Kidney (tissue), 14 donors: ENCODE results near the gene PLET1. TPM values are rescaled to one million over a fixed set of nuclear protein-coding genes. Genes with fewer than 3 reads are reported as not detected.
A peak's percentile ranks its signal among the peaks of the same experiment; 100 is the strongest.

Experiments
- DNase-seq, 5 donors: peaks; one replicate each; pipeline ENCODE4 v3.0.0-alpha.2; 2013 to 2020
- FAIRE-seq: peaks from 2 replicates; lab custom pipeline; 2012; peaks lifted over from hg19 to GRCh38; lab: Jason Lieb, UNC
- H3K27ac ChIP-seq, 2 donors: one replicate each; pipeline ENCODE4 v1.7.0; 2013; ENCODE audit warnings: low read depth in 2 of 2, low read length in 2 of 2, inconsistent platforms in 1 of 2
- H3K27me3 ChIP-seq: one replicate; pipeline ENCODE4 v1.7.1; 2013; ENCODE audit warnings: low read length, inconsistent platforms; ENCODE audit not compliant: control insufficient read depth, insufficient read depth
- H3K36me3 ChIP-seq, 3 donors: one replicate each; pipeline versions ENCODE4 v1.7.0 to v1.7.1; 2013; ENCODE audit warnings: low read length in 3 of 3, control low read depth in 1 of 3, inconsistent platforms in 1 of 3; ENCODE audit not compliant: insufficient read depth in 3 of 3, control insufficient read depth in 2 of 3
- H3K4me1 ChIP-seq, 3 donors: one replicate each; pipeline versions ENCODE4 v1.7.0 to v1.7.1; 2013; ENCODE audit warnings: low read length in 3 of 3, inconsistent platforms in 1 of 3, low read depth in 1 of 3; ENCODE audit not compliant: control insufficient read depth in 2 of 3, insufficient read depth in 2 of 3
- H3K4me3 ChIP-seq, 3 donors: one replicate each; pipeline versions ENCODE4 v1.7.0 to v1.8.1; 2013; ENCODE audit warnings: low read length in 3 of 3, control low read depth in 1 of 3, inconsistent platforms in 1 of 3
- H3K9ac ChIP-seq, 3 donors: one replicate each; pipeline versions ENCODE4 v1.7.0 to v1.7.1; 2013; ENCODE audit warnings: low read length in 3 of 3, control low read depth in 1 of 3, inconsistent platforms in 1 of 3
- H3K9me3 ChIP-seq, 3 donors: one replicate each; pipeline versions ENCODE4 v1.7.0 to v1.7.1; 2013; ENCODE audit warnings: low read length in 3 of 3, control low read depth in 1 of 3, inconsistent platforms in 1 of 3; ENCODE audit not compliant: control insufficient read depth in 2 of 3, insufficient read depth in 1 of 3
- CTCF ChIP-seq: IDR thresholded peaks from 3 replicates; pipeline ENCODE4 v1.5.1; 2012; ENCODE audit warnings: mild to moderate bottlenecking, moderate library complexity, borderline replicate concordance; ENCODE audit not compliant: insufficient read depth; ENCODE audit errors: extremely low read depth
- intact Hi-C: fragments of 100-400 bp; cut with DNase I; formaldehyde crosslinking; loops from one replicate; pipeline ENCODE4 v1.11.1; 2022
- polyA plus RNA-seq: library from polyadenylated mRNA; stranded (reverse); fragments of 350-450 nt; fragmentation: Illumina TruSeq; extraction: RNeasy Lipid Tissue Mini Kit (QIAGEN cat#74804); gene quantifications from one replicate; pipeline ENCODE4 v1.2.3, GENCODE V29; 2014; ENCODE audit warnings: low read depth, low replicate concordance; ENCODE audit not compliant: insufficient read depth
- total RNA-seq: library from RNA; stranded (reverse); fragmentation: NEBNext Ultra II Directional; extraction: Animal tissue kit (Norgen Biotek cat#: 25700); gene quantifications from one replicate; pipeline ENCODE4 v1.2.1, GENCODE V29; 2021
- donor health status: control.
- donor health status: control.
- donor health status: control.
- donor health status: control.
- donor health status: control.
- donor health status: DM: yes; HTN: yes; CAD: no.
- donor health status: Normal renal cell carcinoma (clear cell type).

The PLET1 gene
- total and polyA plus RNA-seq, 2 donors from 2014 or later, result not detected

- DNase-seq (no peak), FAIRE-seq (no peak)
- intact Hi-C loops, result no loop called here
- Histone ChIP-seq H3K9me3 (no peaks in the 10 kb centered on the region), H3K27ac (no peak overlapping the region), H3K4me1 (peaks cover 0 to 7% (median 7%) of the 10 kb centered on the region in 3 donors), H3K36me3 (peaks cover 0 to 4% (median 0%) of the 10 kb centered on the region in 3 donors), H3K27me3 (no peaks in the 10 kb centered on the region), H3K9ac (no peak overlapping the region), H3K4me3 (no peak overlapping the region)
- no peak for TF ChIP-seq CTCF
These were observed 36.7 kb downstream of the PLET1 start for GRCh38 chr11:112223754-112224532.

GRCh38 chr11:112223121-112223520 is 37.5 kb downstream of the PLET1 start:
- FAIRE-seq (no peak), DNase-seq (no peak)
- no peaks in the 10 kb centered on the region for H3K36me3 ChIP-seq
- H3K4me3 ChIP-seq, result no peak overlapping the region
- no peak overlapping the region for H3K27ac ChIP-seq
- no peak for TF ChIP-seq CTCF
- peaks cover 0 to 7% (median 7%) of the 10 kb centered on the region in 3 donors for H3K4me1 ChIP-seq
- intact Hi-C loops, result no loop called here
- no peaks in the 10 kb centered on the region for H3K27me3 ChIP-seq
- H3K9ac ChIP-seq, result no peak overlapping the region
- H3K9me3 ChIP-seq, result no peaks in the 10 kb centered on the region

- peaks cover 0 to 7% (median 4%) of the 10 kb centered on the region in 3 donors for H3K4me1 ChIP-seq
- no peak overlapping the region for H3K27ac ChIP-seq
- intact Hi-C loops, result no loop called here
- TF ChIP-seq CTCF, result no peak
- no peaks in the 10 kb centered on the region for H3K9me3 ChIP-seq
- H3K4me3 ChIP-seq, result no peak overlapping the region
- no peaks in the 10 kb centered on the region for H3K36me3 ChIP-seq
- DNase-seq (peak in 1 of 5 donors; percentile 61), FAIRE-seq (no peak)
- H3K27me3 ChIP-seq, result no peaks in the 10 kb centered on the region
- no peak overlapping the region for H3K9ac ChIP-seq
These were observed 38.4 kb downstream of the PLET1 start for GRCh38 chr11:112222303-112222702.
